ENCODE results near the gene GFI1.
"Not testable (repeated sequence)": the region's sequence is repeated elsewhere in the genome, so short reads cannot be mapped to it uniquely, and the experiment has no call there.

The GFI1 gene

GRCh38 chr1:92461364-92462097 is 25.2 kb downstream of the GFI1 start:
- DNase-seq, result no peak

- DNase-seq, result no peak
Measured at GRCh38 chr1:92459871-92460320, 26.8 kb downstream of the GFI1 start.

GRCh38 chr1:92458146-92458545 is 28.6 kb downstream of the GFI1 start:
- no peak for DNase-seq

- DNase-seq, result no peak
Measured at GRCh38 chr1:92447976-92448375, 38.7 kb downstream of the GFI1 start.

GRCh38 chr1:92447033-92447681 is 39.6 kb downstream of the GFI1 start:
- DNase-seq, result no peak

- no peak for DNase-seq
Measured at GRCh38 chr1:92446546-92446945, 40.2 kb downstream of the GFI1 start.

- no peak for DNase-seq
Measured at GRCh38 chr1:92445865-92446264, 40.9 kb downstream of the GFI1 start.

- DNase-seq, result no peak
Measured at GRCh38 chr1:92444351-92444750, 42.4 kb downstream of the GFI1 start.

GRCh38 chr1:92443893-92444292 is 42.8 kb downstream of the GFI1 start:
- no peak for DNase-seq

GRCh38 chr1:92442351-92442750 is 44.4 kb downstream of the GFI1 start:
- peak; percentile 85 for DNase-seq

GRCh38 chr1:92441697-92442342 is 44.9 kb downstream of the GFI1 start:
- DNase-seq, result peak; percentile 96

- DNase-seq, result no peak
Measured at GRCh38 chr1:92441316-92441696, 45.4 kb downstream of the GFI1 start.

- no peak for DNase-seq
Measured at GRCh38 chr1:92439291-92439690, 47.4 kb downstream of the GFI1 start.

- DNase-seq, result not testable (repeated sequence)
Measured at GRCh38 chr1:92434572-92434971, 52.2 kb downstream of the GFI1 start.

GRCh38 chr1:92430030-92430429 is 56.7 kb downstream of the GFI1 start:
- no peak for DNase-seq

GRCh38 chr1:92425617-92426016 is 61.1 kb downstream of the GFI1 start:
- DNase-seq, result no peak

All from SHP77 treated with DMSO at 0.1 percent for 48 hours (cell line).